GM21423 (cell line): ENCODE results near the gene GID8.
"Not testable (repeated sequence)": the region's sequence is repeated elsewhere in the genome, so short reads cannot be mapped to it uniquely, and the experiment has no call there.

ENCODE experiments used
- ATAC-seq: cut with Tn5 transposase; IDR thresholded peaks from one replicate; pipeline ENCODE4 v1.9.1; 2021; ENCODE audit warnings: mild to moderate bottlenecking, moderate library complexity; ENCODE audit not compliant: unreplicated experiment

GID8 gene

DNA sequence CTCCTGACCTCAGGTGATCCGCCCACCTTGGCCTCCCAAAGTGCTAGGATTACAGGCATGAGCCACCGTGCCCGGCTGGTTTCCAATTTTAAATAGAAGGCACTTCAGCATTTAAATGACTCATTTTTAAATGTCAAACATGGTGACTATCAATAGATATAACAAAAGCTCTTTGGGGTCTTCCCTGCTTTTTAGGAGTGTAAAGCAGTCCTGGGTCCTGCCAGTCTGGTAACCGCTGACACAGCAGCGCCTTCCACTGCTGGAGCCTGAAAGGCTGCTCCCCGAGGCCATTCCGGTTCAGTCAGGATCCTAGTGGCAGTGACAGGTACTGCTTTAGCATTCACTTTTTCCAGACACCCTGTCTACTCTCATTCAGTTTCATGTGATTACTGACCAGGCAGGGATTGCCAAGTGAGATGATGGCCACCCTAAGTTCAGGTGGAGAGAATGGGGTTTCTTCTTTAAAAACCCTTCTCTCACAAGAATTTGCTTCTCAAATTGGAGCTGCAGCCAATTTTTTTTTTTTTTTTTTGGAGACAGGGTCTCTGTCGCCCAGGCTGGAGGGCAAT, 16.7 kb upstream of the GID8 start:
- no peak for ATAC-seq

DNA sequence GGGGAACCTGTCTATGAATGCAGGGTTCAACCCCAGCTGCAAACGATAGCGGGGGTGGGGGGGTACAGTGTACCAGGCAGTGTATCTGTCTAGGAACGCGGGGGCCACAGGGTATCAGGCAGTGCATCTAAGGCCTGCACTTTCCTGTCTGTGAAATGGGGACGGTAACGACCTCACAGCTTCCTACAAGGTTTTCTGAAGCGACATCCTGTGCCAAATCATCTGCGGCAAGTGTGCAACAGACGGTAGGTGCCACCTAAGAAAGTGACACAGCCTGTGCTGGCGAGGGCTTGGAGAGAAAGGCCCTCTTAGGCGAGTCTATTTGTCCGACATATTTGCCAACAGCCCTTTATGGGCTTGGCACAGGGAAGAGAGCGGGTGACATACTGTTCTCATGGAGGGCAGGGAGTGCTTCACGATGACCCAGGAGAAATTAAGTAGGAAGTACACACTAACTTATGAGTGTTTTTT, 15.5 kb upstream of the GID8 start:
- no peak for ATAC-seq

DNA sequence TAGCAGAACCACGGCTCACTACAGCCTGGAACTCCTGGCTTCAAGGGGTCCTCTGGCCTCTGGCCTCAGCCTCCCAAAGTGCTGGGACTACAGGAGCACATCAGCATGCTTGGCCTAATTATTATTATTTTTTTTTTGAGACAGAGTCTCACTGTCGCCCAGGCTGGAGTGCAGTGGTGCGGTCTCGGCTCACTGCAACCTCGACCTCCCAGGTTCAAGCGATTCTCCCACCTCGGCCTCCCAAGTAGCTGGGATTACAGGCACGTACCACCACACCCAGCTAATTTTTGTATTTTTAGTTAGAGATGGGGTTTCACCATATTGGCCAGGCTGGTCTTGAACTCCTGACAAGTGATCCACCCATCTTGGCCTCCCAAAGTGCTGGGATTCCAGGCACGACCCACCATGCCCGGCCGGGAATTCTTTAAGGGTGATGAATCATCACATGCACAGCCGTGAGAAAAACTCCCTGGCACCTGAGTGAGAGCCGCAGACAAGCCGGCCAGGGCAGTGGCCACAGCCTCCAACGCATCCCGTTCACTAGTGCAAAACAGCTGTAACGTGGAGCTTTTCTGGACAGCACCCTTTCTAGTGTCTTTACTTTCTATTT, 14.8 kb upstream of the GID8 start:
- not testable (repeated sequence) for ATAC-seq

DNA sequence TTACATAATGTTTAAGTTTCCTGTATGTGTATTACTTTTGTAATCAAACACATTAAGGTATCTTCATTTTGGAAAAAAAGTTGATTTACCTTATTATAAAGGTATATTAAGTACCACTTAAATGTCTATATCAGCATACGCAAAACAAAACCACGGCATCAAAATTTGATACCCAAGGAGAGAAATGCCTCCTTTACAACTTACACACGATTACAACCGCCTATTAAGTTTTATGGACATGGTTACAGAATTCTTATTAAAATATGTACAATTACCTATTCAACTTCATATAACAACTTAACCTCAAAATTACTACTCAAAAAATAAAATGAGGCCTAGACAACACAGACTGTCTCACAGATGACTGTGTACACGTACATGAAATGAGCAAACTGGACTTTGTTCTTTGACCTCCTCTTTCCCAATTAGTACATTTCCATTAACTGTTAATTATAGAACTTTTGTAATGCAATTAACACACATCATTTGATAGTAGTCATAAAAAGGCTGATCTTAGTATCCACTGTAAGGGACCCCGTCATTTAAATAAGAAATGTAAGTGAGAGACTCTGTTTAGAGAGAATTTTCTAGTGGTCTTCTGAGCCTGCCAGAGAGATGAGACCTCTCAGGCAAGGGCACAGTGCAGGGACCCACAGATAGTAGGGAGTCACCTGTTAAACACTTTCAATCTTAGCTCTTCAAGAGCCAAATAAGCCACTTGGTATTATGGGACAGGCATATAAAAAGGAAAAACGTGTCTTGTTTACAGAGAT, 14.1 kb upstream of the GID8 start:
- no peak for ATAC-seq

DNA sequence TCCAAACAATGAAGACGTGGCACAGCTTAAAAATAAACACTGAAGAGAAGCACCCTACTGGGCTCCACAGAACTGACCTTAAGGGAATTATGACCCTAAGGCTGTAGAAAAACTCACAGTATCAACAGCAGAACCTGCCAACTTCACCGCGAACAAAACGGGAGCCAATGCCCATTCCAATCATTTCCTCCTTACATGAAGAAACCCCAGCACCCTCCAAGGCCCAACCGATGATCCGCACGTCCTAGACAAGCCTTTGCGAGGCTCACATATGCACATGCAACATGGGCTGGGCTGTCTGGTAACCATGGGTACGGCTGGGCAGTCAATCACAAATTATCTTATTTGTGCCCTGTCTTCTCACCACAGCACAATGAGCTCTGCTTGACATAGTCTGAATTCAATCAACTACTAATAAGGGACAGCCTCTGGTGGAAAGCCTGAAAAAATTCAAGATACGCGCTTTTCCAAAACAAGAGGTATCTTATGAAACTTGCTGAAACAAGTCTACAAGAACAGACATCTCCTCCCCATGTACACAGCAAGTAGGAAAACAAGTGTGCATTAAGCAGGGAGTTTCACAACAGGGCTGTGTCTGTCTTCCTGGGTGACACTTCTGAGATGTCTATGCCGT, 13.4 kb upstream of the GID8 start:
- no peak for ATAC-seq

DNA sequence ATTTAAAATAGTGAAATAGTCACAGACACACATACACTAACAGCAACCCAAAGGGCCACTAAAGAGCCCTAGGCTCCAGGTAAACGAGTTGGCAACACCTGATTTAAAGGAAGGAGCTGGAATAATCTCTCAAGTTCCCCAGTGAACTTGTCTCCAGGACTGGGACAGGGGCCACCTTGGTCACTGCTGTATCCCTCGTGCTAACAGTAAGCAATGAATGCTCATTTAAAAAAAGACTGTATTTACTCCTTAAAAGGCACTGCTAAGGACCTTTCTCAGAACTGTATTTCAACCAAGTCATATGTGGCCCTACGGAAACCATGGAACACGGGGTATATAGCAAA, 12.9 kb upstream of the GID8 start:
- ATAC-seq = no peak

DNA sequence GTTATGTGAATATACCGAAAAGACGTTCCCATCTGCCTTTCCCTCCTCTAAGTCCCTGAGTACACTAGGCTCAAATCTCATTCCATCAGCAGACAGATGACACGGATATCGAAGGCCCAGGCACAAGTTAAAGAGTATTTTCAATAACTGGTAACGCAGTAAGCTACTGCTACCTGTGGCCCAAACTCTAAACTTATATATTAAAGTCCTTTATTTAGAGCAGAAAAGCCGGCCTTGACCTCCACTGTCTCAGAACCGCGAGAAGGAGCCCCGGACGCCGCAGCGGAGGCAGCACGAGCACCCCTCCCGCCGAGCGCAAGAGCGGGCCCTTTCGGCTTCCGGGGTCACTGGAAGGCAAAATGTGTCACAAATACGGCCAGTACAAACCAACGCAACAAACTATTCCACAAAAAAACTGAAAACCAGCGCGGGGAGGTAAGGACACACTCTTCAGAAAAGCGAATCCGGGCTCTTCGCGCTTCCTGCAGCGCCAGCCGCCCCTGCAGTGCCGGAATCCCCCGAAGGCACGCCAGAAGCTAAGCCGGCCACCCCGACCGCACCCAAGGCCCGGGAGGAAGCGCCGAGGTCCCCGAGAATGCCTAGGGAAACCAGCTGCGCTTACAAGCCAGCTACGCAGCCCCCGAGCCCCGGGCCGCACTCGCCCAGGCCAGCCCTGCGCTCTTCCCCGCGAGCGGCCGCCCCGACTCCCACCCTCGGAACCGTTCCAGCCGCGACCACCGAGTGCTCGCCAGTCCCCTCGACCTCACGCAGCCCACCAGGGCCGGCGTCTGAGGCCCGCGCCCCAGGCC, 12.3 kb upstream of the GID8 start:
- ATAC-seq = no peak

DNA sequence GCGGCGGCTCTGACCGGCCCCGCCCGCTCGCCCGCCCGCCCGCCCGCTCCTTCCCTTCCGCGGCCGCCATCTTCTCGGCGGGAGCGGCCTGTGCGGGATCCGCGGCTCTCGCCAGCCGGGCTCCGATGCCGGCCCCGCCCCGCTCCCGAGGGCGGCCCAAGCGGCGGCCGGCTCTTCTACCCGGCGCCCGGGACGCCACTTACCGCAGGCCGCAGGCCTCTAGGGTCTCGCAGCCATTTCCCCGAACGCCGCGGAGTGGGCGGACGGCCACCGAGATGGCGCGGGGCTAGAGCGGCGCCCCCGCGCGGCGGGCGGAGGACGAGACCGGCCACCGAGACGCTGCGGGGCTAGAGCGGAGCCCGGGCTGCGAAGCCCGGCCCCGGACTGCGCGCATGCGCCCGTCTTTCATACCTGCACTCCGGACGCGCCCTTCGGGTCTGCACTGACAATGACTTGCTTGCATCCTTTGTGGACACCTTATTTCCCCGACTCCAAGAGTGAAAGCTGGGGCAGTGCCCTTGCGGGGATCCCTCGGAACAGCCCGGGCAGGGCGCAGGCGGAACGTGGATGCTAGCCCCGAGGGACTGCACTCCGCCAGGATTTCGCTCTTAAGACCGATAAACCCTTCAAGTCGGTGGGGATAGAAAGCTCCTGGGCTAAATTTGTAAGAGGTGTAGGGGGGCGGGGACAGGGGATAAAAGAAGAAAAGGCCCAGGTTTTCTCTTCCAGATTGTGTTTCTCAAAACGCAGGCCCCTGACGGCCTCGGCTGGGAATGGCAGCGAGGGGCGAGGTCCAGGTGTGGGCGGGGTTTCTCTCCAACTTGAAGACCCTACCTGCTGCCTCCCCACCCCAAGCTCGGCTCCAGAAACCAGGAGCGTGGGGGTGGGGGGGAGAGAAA, 11.5 kb upstream of the GID8 start, which contains the start of gene DIDO1:
TSS of gene DIDO1 (minus strand) at position 277 of the 899 bp plus-strand sequence.
- peak; percentile 80 for ATAC-seq

DNA sequence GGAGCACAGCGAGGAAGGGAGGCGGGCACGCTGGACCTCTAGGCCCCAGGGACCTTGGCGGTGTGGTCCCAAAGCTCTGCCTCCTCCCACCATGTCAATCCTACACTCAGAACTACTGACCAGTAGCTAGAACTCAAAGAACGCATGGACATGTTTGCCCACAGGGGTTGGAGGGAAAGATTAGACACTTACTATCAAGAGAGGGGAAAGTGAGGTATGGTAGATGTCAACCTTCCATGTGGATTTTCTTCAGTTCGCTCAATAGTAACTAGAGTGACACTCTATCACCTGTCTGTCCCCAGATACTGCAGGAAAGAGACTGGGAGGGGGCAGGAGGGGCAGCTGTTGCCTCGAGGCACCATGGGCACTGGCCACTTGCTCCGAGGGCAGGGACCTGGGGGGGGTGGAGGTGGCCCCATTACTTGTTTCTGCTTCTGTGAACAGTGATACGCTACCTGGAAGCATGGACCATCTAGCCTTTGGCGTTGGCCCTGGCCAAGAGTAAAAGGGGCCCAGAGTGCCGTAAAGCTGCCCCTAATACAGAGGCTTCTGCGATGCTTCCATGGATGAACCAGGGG, 10.7 kb upstream of the GID8 start:
- ATAC-seq = no peak

DNA sequence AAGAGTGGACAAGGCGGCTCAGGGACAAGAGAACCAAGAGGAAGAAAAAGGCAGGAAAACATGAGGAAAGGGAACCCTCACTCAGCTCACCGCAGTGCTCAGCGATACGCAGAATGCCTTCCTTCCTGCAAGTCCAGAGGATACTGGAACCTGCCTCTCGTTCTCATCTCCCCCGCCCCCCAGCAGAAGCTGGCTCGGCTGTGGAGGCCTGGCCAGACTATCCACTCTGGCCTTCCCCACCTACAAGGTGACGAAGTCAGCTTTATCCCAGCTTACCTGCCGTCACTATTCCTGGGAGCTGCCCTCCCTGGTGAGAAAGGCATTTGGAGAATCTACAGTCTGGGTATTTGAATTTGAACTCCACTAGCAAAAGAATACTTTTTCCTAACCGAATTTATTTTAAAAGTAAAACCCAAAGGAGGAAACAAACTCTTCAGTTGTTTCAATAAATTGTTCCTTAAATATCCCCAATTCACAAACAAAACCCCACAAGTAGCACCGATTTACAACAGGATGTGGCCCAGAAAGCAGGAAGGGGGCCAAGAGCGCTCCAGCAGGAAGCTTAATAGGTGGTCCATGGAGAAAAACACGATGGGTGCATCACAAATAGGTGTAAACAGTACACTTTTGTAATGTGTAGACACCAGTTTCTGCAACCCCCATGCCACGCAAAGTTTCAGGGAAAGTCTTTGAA, 9.6 kb upstream of the GID8 start:
- ATAC-seq = no peak

DNA sequence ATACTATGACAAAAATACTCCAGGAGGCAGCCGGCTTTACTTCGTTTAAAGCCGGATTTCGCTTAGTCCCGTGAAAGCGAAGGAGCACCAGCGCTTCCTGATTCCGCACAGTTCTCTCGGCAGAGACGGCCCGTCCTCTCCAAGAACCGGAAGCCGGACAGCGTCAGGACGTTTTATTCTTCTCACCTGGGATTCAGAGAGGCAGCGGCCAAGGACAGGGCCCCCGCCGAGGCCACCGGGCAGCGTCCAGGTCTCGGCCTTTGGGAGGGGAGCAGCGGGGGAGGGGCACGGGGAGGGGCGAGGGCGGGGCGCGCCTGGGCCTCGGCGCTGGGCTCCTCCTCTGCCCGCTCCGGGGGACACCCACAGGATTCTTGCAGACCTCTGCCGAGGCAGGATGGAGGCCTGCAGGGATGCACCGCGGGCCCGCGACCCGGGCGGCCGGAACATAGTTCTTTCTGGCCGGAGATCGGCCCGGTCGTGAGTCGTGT, 8.9 kb upstream of the GID8 start:
- no peak for ATAC-seq

DNA sequence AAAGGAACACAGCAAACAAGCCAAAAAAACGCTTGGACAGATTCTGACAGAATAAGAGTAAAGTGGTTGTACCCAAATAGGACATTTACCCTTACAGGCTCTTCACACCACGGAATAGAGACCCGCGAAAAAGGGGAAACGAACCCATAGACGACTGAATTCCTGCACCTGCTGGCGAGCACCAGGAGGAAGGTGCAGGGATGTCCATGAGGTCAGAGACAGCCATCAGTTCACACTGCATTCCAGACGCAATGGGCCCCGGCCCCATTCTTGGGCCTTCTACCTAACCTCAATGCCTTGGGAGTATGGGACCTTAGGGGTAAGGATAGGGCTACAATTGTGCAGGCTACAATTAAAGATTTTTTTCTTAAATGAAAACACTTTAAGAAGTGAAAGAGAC, 6.5 kb upstream of the GID8 start:
- no peak for ATAC-seq

DNA sequence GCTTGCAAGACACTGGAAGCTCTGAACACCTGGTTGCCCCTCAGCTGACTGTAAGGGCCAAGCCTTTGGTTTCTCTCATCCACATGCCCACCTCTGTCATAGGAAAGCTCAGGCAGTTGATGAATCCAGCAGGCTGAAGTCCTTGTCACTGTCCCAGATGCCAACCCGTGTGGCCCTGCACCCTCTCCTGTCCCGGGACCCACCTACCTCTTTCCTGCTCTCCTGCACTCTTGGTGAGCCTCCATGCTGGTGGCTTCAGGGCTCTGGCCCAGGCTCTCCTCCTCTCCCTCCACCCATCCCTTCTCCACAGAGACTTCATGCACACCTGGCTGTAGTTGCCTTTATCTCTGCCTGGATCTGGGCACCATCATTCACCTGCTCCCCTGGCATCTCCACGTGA, 4.0 kb upstream of the GID8 start:
- no peak for ATAC-seq

DNA sequence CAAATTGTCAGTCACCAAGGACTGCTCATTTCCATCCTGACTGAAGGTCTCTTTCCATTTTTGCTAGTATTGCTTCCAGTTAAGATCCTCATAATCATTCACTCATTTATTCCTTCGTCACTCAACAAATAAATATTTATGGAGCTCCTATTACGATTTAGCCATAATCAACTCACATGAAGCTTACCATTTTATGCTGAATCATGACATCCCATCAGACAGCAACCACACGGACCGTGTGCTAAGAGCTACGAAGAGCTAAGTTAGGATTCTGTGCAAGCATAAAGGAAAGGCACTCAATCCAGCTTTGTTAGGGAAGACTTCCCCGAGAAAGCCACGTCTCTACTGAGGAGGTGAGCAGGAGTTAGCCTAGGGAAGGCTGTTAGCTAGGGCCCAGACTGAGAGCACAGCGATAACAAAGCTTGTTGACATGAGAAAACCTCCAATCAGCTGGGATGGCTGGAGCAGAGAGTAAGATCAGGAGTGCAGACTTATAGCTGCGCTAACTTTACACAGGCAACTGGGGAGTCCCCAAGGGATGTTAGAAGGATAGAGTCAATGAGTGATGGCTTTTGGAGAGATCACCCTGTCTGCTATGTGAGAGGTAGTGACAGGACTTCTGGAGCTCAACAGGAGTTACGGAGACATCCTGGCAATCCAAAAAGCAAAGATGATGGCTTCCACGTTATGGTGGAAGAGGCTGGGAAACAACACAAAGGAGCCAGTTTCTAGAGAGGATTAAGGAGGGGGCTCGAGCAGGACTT, 2.6 kb upstream of the GID8 start:
- ATAC-seq = no peak

DNA sequence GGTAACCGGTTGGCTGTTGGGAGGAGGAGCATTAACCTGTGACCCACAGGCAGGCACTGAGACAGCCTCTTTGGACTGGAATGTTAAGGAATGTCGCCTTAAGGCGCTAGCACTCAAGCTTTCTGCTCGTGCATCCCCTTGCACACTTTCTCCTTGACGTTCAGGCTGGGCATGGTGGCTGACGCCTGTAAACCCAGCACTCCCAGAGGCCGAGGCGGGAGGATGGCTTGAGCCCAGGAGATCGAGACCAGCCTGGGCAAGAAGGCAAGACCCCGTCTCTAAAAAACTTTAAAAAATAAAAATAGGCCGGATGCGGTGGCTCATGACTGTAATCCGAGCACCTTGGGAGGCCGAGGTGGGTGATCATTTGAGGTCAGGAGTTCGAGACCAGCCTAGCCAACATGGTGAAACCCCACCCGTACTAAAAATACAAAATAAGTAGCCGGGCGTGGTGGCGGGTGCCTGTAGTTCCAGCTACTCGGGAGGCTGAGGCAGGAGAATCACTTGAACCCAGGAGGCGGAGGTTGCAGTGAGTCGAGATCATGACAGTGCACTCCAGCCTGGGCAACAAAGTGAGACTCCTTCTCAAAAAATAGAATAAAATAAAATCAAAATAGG, 1.9 kb upstream of the GID8 start:
- no peak for ATAC-seq

DNA sequence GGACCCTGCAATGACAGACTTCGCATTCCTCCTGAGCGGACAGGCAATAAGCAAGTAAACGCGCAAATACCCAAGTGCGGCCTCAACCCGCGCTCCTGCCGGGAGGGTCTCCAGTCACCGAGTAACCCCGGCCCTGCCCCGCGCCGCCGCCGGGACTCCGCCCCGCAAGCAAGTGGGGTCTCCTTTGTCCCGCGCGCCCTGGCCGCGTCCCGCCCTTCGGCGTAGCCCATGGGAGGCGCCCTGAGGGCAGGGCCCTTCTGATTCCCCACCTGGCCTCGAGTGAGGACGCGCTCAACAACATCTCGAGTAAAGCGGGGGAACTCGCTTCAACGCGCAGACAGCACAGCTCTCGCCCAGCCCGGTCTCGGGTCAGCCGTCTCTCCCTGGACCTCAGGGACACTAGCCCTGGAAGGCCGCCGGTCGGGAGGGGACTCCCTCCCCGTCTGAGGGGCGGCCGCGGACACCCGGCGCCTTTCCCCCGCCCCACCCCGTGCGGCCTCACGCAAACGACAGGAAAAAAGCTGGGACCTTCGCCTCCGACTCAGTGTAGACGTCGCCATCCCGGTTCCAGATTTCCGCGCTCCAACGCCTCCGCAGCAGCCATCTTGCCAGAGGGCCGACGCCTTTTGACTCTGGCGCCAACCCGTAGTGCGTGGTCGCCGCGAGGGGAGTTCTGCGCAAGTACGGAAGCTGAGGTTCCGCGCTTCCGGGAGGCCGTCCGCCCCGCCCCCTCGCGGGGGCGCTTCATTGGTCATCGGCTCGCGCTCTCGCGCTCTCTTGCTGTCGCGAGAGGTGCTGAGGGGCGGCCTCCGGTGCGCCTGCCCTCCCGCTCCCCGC, 461 bp upstream of the GID8 start:
- ATAC-seq = peak; percentile 82

DNA sequence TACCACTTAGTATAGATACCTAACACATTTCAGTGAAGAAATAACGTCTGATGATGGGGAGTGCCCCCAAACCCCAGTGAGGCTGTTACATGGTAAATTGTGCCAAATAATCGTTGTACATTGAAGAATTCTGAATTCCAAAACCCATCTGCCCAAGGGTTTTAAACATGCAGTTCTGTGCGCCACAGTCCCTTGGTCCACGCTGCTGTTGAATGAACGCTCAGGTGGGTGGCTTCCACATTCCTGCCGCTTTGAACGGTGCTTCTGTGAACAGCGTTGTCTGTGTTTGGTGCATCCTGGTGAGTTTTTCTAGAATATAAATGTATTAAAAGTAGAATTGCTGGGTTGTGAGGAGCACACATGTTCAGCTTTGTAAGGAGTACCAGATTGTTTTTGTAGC, 2.9 kb downstream of the GID8 start:
- ATAC-seq = no peak
